Transverse colon (tissue), 4 donors: ENCODE data around the gene TMC5. TPM values are rescaled to one million over a fixed set of nuclear protein-coding genes. Genes with fewer than 3 reads are reported as not detected.

Experiments
- DNase-seq: peaks from one replicate; pipeline ENCODE4 v3.0.0-alpha.2; 2019
- H3K27ac ChIP-seq, 4 donors: fragments of 200-600 bp; sonication (generic); 2 replicates each; pipeline ENCODE4 v1.5.1; 2016 to 2018; ENCODE audit warnings: inconsistent platforms in 4 of 4
- H3K27me3 ChIP-seq: fragments of 200-600 bp; sonication (generic); 2 replicates; pipeline ENCODE4 v1.5.1; 2017; ENCODE audit warnings: inconsistent platforms
- H3K36me3 ChIP-seq, 4 donors: fragments of 200-600 bp; sonication (generic); 2 replicates each; pipeline ENCODE4 v1.5.1; 2017 to 2019; ENCODE audit warnings: inconsistent platforms in 4 of 4
- H3K4me1 ChIP-seq, 4 donors: fragments of 200-600 bp; sonication (generic); 2 replicates each; pipeline ENCODE4 v1.5.1; 2017 to 2020; ENCODE audit warnings: inconsistent platforms in 4 of 4
- H3K4me3 ChIP-seq, 4 donors: fragments of 200-600 bp; sonication (generic); 1 replicate in 1 of 4; 2 replicates in 3 of 4; pipeline versions ENCODE4 v1.5.1 to v1.6.1; 2017 to 2019; ENCODE audit warnings: inconsistent platforms in 4 of 4
- H3K9me3 ChIP-seq, 2 donors: fragments of 200-600 bp; sonication (generic); 2 replicates each; pipeline ENCODE4 v1.5.1; 2017 to 2019; ENCODE audit warnings: inconsistent platforms in 2 of 2
- CTCF ChIP-seq, 5 experiments: fragments of 200-600 bp in 3 of 5; fragments of 450-650 bp in 2 of 5; sonication (generic) in 3 of 5; IDR thresholded peaks; 1 replicate in 2 of 5; 2 replicates in 3 of 5; pipeline ENCODE4 v1.5.1; 2016 to 2017; ENCODE audit warnings: antibody characterized with exemption in 5 of 5, inconsistent platforms in 3 of 5, mild to moderate bottlenecking in 2 of 5, moderate library complexity in 1 of 5
- EP300 ChIP-seq: sonication (generic); formaldehyde crosslinking; IDR thresholded peaks from one replicate; pipeline ENCODE4 v1.6.1; 2017; ENCODE audit warnings: antibody characterized with exemption, low read depth
- POLR2A ChIP-seq: fragments of 450-650 bp; IDR thresholded peaks from one replicate; pipeline ENCODE4 v1.6.1; 2016; ENCODE audit warnings: antibody characterized with exemption, mild to moderate bottlenecking, moderate library complexity
- POLR2AphosphoS5 ChIP-seq, 3 donors: sonication (generic); formaldehyde crosslinking; IDR thresholded peaks; one replicate each; pipeline ENCODE4 v1.6.1; 2016; ENCODE audit warnings: antibody characterized with exemption in 3 of 3
- WGBS, 2 donors: methylation state at CpG; one replicate each; pipeline ENCODE4 v1.1.5; 2018; ENCODE audit warnings: low coverage in 1 of 2; 5-methylcytosine and 5-hydroxymethylcytosine counted together
- in situ Hi-C, 4 donors: fragments of 200-750 bp; cut with MboI; loops; one replicate each; pipeline versions ENCODE4 v1.15.0 to v1.15.1; 2017; ENCODE audit warnings: low sequenced_read_pairs in 3 of 4, low pct_ligation_motif_present in 1 of 4, low pct_unique_long_range_greater_than_20kb in 1 of 4
- intact Hi-C: fragments of 100-400 bp; cut with DNase I; formaldehyde crosslinking; loops from one replicate; pipeline ENCODE4 v1.15.1; 2023; ENCODE audit warnings: low total_unique reads
- total RNA-seq, 4 donors: library from RNA; depleted of rRNA; stranded (reverse); fragments of >200 nt; gene quantifications; one replicate each; pipeline ENCODE4 v1.1.0, GENCODE V29; 2016

TMC5 gene
- total RNA-seq, 4 donors from 2014 or later, result 14.5 to 94.6 (median 82.4) TPM

DNA sequence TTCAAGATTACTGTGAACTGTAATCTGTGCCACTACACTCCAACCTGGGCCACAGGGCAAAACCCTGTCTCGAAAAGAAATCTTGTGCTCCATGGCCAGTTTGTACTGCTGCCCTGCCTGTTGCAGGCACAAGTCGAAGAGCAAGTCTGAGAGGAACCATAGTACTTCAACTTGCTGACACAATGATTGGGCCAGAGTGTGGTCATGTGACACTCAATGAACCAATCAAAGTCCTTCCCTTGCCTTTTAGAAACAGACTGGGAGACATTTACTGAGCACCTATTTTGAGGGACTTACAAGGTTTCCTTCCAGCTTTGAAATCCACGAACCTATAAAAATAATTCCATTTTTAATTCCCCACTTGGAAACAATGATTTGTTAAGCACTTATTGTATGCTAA is 39.8 kb upstream of the TMC5 start:
- H3K9me3 ChIP-seq, result no peaks in the 10 kb centered on the region
- in situ Hi-C loops, result loop anchor here in 3 of 4 donors (5.0 to 10.0 kb wide), 3 partner anchors 203 to 293 kb away; no protein-coding TSS in a partner anchor
- peaks cover 0 to 7% (median 0%) of the 10 kb centered on the region in 4 donors for H3K4me1 ChIP-seq
- H3K4me3 ChIP-seq, result no peak overlapping the region
- DNase-seq, result no peak
- intact Hi-C loops, result no loop called here
- WGBS, 2 donors, result 83 to 87% methylated on average over 1 to 3 of the region's 3 CpGs
- no peaks in the 10 kb centered on the region for H3K36me3 ChIP-seq
- no peak overlapping the region for H3K27ac ChIP-seq
- no peaks in the 10 kb centered on the region for H3K27me3 ChIP-seq
- TF ChIP-seq EP300, result no peak
- no peak for TF ChIP-seq CTCF (IDR thresholded peaks at IDR 0.05)
- TF ChIP-seq POLR2AphosphoS5 (IDR thresholded peaks at IDR 0.05), result no peak
- no peak for TF ChIP-seq POLR2A

DNA sequence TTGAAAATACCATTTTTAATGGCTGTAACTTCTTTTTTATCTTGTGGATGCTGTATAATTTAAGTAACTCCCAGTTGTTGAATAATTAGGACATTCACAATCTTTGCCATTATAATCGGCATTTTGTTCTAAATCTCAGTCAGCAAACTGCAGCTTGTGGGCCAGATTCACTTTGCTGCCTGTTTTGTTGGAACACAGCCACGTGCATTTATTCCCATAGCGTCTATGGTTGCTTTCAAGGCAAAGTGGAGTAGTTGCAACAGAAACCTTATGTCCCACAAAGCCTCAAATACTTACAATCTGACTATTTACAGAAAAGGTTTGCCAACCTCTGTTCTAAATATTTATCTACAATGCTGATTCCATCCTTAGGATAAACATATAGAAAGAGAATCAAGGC is 39.2 kb upstream of the TMC5 start:
- Histone ChIP-seq H3K4me3 (no peak overlapping the region), H3K9me3 (no peaks in the 10 kb centered on the region), H3K27me3 (no peaks in the 10 kb centered on the region), H3K4me1 (peaks cover 0 to 7% (median 0%) of the 10 kb centered on the region in 4 donors), H3K27ac (no peak overlapping the region), H3K36me3 (no peaks in the 10 kb centered on the region)
- intact Hi-C loops, result no loop called here
- 68 to 74% methylated on average over 3 of the region's 3 CpGs for WGBS, 2 donors
- DNase-seq, result no peak
- TF ChIP-seq CTCF (IDR thresholded peaks at IDR 0.05) (no peak), POLR2AphosphoS5 (IDR thresholded peaks at IDR 0.05) (no peak), EP300 (no peak), POLR2A (no peak)
- in situ Hi-C loops, result loop anchor here in 3 of 4 donors (5.0 to 10.0 kb wide), 3 partner anchors 204 to 294 kb away; no protein-coding TSS in a partner anchor

GRCh38 chr16:19379838-19380237 is 37.8 kb upstream of the TMC5 start:
- H3K27me3 ChIP-seq, result no peaks in the 10 kb centered on the region
- intact Hi-C loops, result no loop called here
- TF ChIP-seq CTCF (IDR thresholded peaks at IDR 0.05) (no peak), EP300 (no peak), POLR2AphosphoS5 (IDR thresholded peaks at IDR 0.05) (no peak), POLR2A (no peak)
- in situ Hi-C loops, result loop anchor here in 3 of 4 donors (5.0 to 10.0 kb wide), 4 partner anchors 125 to 295 kb away; no protein-coding TSS in a partner anchor
- 20 to 26% methylated on average over 1 to 2 of the region's 2 CpGs for WGBS, 2 donors
- no peak overlapping the region for H3K4me3 ChIP-seq
- H3K36me3 ChIP-seq, result no peaks in the 10 kb centered on the region
- no peak for DNase-seq
- no peak overlapping the region for H3K27ac ChIP-seq
- H3K9me3 ChIP-seq, result no peaks in the 10 kb centered on the region
- peaks cover 0 to 7% (median under 1%) of the 10 kb centered on the region in 4 donors for H3K4me1 ChIP-seq

DNA sequence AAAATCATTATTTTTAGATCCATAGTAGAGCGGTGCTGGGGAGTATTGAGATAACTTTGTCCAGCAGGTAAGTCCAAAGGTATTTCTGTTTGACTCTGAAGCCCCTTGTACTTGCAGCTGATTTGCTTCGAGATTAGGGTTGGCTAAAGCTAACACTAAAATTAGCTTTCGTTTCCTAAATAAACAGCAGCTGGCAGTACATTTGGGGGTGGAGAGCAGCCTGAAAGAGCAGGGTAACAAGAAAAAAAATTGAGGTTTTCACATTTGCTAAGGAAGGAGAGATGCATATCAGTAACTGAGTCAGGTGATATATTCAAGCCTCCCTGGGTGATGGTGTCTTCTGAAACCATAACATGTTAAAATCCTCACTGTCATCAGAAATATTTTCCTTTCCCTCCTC is 37.4 kb upstream of the TMC5 start:
- TF ChIP-seq CTCF (IDR thresholded peaks at IDR 0.05) (no peak), POLR2A (no peak), EP300 (no peak), POLR2AphosphoS5 (IDR thresholded peaks at IDR 0.05) (no peak)
- Histone ChIP-seq H3K4me1 (peaks cover 0 to 7% (median 3%) of the 10 kb centered on the region in 4 donors), H3K36me3 (no peaks in the 10 kb centered on the region), H3K27me3 (peaks cover 2% of the 10 kb centered on the region), H3K9me3 (no peaks in the 10 kb centered on the region), H3K4me3 (no peak overlapping the region), H3K27ac (no peak overlapping the region)
- in situ Hi-C loops, result loop anchor here in 1 of 4 donors (10.0 kb wide), 1 partner anchor 124 kb away; no protein-coding TSS in a partner anchor
- 4 to 20% methylated on average over 3 of the region's 3 CpGs for WGBS, 2 donors
- intact Hi-C loops, result no loop called here
- no peak for DNase-seq
